Panc1 (cell line): ENCODE data around the gene ERCC2.

Experiments
- POLR2AphosphoS5 ChIP-seq: IDR thresholded peaks from 2 replicates; pipeline ENCODE4 v1.6.1; 2012; ENCODE audit warnings: mild to moderate bottlenecking, low read depth, low read length, moderate library complexity
- REST ChIP-seq, 2 experiments: IDR thresholded peaks; 2 replicates each; pipeline ENCODE4 v1.6.1; 2011 to 2012; ENCODE audit warnings: low read depth in 2 of 2, control low read depth in 1 of 2, low read length in 1 of 2, mild to moderate bottlenecking in 1 of 2, moderate library complexity in 1 of 2; ENCODE audit not compliant: insufficient read depth in 1 of 2
- SIN3A ChIP-seq: IDR thresholded peaks from 2 replicates; pipeline ENCODE4 v1.6.1; 2012; ENCODE audit warnings: low read depth, mild to moderate bottlenecking, low read length, moderate library complexity, borderline replicate concordance; ENCODE audit not compliant: insufficient read depth
- TCF7L2 ChIP-seq: IDR thresholded peaks from 2 replicates; pipeline ENCODE4 v1.6.1; 2011; ENCODE audit warnings: mild to moderate bottlenecking, low read depth, low read length, inconsistent platforms
- TF ChIP-seq, protein P1 (sequence below): fragments of 450-650 bp; IDR thresholded peaks from 2 replicates; pipeline ENCODE4 v1.5.1; 2017; ENCODE audit warnings: mild to moderate bottlenecking

DNA sequence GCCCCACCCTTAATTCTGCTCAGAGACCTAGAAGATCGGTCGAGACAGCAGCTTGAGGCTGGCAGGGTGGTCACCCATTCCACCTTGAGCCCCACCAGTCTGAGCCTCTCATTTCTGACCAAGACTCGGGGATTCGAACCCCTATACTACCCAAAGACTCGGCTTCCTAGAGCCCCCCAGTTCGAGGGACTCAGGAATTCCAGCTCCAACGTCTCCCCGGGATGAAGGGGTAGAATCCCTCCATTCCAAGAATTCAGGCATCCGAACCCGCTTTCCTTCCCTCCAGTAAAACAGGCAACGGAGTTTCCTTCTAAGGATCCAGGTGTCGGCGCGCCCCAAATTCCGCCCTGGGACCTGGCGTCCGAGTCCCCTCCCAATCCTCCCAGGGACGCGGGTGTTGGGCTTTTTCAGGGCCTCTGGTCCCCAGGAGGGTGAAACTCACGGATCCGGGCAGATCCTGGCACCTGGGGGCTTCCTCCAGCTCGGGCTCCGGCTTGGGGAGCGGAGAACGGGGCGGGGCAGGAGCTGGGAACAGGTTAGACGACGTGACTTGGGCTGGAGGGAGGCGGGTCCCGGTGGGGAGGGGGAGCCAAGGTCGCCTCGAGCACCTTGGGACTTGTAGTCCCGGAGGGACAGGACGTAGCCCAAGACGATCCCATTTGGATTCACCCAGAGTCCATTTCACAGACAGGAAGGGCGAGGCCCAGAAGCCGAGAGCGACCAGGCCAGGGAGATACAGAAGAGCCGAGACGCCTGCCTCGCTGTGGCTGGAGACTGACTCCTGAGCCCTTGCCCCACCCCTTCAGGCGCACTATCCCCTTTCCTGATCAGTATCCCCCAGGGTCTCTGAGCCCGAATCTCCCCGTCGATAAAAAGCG, 34.4 kb upstream of the ERCC2 start, which contains the start of gene PPP1R13L:
- TF ChIP-seq, protein P1, sequence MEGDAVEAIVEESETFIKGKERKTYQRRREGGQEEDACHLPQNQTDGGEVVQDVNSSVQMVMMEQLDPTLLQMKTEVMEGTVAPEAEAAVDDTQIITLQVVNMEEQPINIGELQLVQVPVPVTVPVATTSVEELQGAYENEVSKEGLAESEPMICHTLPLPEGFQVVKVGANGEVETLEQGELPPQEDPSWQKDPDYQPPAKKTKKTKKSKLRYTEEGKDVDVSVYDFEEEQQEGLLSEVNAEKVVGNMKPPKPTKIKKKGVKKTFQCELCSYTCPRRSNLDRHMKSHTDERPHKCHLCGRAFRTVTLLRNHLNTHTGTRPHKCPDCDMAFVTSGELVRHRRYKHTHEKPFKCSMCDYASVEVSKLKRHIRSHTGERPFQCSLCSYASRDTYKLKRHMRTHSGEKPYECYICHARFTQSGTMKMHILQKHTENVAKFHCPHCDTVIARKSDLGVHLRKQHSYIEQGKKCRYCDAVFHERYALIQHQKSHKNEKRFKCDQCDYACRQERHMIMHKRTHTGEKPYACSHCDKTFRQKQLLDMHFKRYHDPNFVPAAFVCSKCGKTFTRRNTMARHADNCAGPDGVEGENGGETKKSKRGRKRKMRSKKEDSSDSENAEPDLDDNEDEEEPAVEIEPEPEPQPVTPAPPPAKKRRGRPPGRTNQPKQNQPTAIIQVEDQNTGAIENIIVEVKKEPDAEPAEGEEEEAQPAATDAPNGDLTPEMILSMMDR = no peak
- TF ChIP-seq POLR2AphosphoS5 = no peak
- TF ChIP-seq REST (IDR thresholded peaks at IDR 0.05; ENCODE audit: insufficient read depth in 1 of 2, low read depth in 2 of 2, low read length in 1 of 2) = no peak
- 0 out of 2 replicates have a peak, but pooled peaks have one; percentile 26 for TF ChIP-seq SIN3A
- TF ChIP-seq TCF7L2 = peak; percentile 81; the same call in 1 of the 2 replicates
